HG03025 (cell line): ENCODE data around the gene WDR72.

Source experiments
- ATAC-seq: cut with Tn5 transposase; IDR thresholded peaks from one replicate; pipeline ENCODE4 v1.9.1; 2021; ENCODE audit warnings: mild to moderate bottlenecking, moderate library complexity; ENCODE audit not compliant: unreplicated experiment, low FRiP score

WDR72 gene

DNA sequence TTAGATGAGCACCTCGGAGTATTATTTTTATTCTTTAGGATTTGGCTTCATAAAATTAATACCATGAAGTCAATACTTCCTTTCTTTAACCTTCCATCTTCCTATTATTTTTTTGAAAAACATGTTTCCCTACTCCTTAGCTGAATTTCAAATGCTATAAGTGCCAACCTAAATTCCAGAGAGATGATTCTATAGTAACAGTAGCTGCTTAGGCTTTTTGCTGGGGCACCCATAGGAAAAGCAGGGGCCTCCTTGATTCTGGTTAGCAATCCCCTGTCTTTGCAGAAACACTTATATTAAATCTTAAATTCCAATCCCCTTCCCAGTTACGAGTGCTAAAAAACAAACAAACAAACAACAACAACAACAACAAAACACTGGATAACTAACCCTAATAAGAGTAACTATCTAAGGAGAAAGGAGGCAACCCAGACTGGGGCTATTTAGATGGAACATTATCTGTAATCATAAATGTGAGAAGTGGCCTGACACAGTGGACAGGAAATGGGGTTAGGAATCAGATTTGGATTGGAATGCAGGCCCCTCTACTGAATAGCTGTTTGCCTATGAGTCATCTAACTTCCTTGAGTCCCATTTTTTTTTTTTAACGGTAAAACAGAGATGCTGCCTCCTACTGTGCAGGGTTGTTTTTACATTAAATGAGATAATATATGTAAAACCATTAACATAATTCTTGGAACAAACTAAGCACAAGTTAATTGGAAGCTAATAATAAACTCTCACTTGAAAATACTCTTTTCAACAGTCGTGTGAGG is 148.1 kb downstream of the WDR72 start:
- no peak for ATAC-seq

DNA sequence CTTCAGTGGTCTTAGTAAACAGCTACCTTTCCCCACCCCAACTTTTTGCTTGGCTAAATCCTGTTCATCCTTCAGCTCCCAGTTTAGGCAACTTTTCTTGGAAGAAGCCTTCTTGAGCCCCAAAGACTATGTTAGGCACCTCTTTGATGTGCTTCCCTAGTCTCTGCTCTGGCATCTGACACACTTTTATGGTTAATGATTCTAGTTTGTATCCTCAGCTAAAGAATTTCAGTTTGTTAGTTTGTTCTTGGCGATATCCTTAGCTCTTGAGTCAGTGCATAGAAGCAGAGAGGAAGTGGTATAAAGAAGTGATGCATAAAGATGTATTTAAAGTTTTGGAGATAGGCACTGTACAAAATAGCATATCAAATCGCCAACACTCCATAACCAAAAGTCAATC is 168.4 kb downstream of the WDR72 start:
- no peak for ATAC-seq

DNA sequence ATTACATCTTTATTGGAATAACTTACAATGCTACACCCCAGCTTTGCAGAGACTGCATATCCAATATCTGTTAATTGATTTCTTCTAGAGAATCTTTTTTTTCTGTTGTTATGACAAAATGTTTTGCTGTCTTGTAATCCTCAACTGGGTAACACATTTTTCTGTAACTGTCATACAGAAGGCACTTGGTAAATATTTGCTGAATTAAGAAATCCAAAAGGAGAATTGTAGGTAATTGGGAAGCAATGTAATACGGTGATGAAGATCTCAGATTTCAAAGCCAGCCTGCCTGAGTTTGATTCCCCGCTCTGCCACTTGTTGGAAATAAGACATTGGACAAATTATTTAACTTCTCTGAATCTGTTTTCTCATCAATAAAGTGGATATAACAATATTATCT is 169.1 kb downstream of the WDR72 start:
- no peak for ATAC-seq

DNA sequence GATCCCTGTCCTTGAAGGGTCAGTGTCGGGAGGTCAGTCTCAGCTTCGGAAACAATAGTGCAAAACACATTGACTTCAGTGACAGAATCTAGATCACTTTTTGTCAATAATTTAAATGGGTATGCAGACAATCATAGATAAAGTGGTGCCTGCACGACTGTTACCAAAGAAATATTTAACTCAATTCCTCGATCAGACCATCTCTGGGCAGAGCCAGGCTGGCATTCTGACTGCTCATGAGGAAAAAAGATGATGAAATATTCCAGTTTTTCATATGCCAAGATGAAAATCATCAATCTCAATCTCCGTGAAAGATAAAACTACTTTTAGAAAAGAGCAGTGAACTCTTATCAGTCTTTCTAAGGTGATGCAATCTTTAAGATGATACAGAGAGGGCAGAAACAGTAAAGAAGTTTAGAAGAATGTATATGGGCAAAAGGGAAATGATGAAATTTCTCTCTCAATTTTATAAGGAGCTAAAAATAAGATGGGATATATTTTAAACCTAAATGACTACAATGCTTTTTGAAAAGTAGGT is 169.9 kb downstream of the WDR72 start:
- no peak for ATAC-seq

DNA sequence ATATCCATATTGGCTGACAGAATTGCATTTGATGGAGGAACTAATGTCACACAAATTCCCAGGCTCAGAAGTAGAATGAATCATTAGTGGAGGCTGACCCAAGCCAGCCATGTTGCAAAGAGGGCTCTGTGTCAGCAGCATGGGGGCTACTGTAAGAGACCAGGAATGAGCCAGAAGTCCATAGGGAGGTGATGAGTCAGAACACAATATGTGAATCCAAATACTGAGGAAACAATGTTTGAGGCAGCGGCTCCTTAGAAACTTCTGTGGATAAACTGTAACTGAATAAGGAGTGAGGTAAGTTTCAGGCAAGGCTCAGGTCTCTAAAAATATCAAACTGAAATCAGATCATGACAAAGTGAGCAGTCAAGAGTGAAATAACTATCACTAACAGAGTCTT is 170.7 kb downstream of the WDR72 start:
- no peak for ATAC-seq

DNA sequence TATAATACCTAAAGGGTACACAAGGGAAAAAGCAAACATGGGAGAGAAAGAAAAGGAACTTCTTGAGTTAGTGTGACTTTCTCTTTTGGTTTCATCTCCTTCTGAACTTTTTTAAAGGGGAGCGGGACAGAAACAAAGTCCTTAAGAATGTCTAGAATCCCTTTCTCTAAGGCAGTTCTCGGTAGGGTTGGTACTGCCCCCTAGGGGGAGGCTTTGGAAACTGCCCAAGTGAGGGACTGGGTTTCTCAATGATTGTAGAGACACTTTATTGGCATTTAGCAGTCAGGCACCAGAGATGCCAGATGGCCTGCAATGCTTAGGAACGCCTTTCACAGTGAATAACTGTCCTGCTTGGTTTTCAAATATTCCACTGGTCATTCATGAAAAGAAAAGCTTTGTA is 172.7 kb downstream of the WDR72 start:
- no peak for ATAC-seq

DNA sequence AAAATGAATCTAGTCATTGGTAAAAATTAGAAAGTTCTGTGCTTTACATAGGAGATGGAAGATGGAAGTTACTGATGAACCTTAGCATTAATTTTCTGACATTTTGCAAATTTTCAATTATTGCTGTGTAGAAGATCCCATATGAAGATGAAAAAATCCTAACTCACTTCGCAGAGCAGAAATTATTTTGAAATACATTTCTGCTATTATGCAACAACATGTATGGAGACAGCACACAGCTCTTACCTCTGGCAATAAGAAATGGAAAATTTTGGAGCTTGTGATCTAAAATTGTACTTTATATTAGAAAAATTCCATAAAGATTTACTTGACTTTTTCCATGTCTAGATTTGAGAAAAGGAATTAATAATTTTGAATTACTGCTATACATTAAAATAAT is 177.9 kb downstream of the WDR72 start:
- ATAC-seq, result no peak

DNA sequence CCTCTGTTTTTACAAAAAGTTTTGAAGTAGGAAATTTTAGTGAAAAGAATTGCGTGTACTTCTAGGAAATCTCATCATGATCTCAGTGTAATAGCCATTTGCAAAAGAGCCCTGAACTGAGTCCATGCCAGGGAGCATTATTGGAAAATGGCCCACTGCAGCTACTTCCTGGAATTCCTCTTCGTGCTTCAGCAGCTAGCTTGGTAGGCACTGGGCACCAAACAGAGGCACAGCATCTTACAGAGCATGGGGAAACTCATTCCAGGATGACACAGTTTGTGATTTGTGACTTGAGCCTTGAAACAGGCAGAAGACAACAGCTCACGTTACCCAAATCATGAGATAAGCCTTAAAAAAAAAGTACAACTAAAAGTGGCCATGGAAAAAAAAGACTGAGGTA is 179.1 kb downstream of the WDR72 start:
- no peak for ATAC-seq

DNA sequence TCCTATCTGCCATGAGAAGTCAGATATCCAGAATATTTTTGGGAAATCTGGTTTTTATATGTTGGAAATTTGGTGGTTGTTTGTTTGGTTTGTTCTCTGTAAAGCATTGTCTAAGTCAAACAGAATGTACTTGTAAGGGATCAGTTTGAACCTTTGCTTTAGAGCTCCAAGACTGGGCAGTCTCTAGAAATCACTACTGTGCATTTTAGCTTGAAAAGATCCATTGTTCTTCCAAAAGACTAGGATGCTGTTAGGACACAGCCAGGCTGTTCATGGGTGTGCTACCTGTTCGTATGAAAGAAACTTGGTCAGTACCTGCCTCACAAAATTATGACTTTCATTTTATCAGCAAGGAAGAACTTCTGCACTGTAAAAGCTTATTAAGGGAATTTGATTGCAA is 182.6 kb downstream of the WDR72 start:
- no peak for ATAC-seq

DNA sequence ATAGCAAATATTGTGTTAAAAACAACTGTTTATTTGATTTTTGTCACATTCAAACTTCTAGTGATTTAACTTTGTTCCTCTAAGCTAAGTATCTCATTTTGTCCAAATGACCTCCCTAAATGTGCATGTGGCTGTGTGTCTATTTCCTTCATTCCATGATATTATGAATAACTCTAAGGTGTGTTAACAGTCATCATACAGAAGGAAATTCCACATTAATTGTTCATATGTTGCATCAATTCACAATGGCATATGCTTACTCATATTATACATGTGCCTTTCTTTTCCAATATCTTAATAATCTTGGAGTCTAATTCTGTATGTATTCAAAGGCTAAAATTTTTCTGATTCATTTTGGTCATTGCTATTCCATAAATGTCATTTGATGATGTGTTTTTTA is 186.4 kb downstream of the WDR72 start:
- no peak for ATAC-seq

DNA sequence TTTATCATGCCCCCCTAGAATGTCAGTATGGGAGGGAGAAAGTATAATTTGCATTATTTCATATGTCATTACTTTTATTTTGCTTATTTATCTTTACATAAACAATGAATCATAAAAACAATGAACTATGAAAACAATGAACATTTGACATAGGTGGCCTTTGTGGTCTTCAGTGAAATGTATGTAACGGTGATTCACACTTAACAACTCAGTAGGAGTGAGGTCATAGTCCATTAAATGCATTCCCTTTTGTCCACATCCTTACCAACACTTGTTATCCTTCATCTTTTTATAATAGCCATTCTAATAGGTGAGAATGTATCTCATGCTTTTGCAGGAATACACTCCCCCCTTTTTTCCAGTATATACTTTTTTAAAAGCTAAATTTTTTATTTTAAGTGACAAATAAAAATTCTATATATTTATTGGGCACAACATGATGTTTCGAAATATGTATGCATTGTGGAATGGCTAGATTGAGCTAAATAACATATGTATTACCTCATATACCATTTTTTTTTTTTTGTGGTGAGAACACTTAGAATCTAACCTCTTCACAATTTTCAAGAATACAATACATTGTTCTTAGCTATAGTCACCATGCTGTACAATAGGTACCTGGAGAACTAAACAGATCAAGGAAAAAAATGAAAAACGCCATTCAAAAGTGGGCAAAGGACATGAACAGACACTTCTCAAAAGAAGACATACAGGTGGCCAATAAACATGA is 189.5 kb downstream of the WDR72 start:
- ATAC-seq, result no peak

DNA sequence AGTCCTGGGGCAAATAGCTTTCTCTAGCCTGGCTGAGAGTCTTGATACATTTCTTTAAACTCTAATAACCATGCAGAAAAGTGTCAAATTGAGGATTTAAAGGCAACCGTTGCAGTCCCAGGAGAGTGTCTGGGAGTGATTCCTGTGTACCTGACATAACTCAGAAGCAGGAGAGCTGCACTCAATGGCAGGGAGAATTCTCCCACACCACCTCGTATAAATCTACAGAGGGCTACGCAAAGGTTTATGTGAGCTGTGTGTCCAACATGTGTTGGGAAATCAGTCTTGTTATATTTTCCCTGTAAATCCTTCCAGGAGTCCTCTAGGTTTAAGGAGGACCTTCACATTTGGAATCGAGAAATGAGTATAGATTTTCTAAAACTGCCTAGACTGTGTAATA is 192.6 kb downstream of the WDR72 start:
- no peak for ATAC-seq

DNA sequence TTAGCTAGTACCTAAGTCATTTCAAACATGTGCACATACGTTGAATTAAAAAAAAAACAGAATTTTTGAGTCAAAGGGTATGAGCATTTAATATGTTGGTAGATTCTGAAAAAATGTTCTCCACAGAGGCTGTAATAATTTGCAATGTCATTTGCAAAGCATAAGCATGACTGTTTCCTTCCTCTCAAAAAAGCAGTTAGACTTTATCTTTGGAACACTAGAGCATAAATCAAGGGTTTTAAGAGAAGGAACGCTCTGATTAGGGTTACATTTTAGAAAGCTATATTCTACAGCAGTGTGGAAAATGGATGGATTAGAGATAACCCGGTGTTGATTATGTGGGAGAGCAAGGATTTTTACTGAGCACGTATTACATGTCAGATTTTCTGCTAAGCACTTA is 193.7 kb downstream of the WDR72 start:
- ATAC-seq, result no peak

DNA sequence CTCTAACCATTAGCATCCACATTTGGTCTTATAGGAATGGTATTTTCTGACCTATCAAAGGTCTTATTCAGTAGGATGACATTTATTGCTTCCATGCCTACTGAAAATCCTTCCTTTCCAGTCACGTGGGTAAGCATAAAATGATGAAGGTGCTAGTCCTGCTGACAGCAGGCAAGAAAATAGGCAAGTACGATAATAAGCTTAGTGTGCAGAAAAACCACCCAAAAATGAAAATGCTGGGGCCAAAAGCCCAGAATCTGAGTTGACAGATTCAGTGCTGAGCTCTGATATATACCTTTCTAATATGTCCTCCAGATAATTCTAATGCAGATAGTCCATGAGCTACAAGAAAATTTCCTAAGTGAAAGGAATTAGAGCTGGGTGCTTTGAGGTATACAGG is 194.8 kb downstream of the WDR72 start:
- ATAC-seq, result no peak

DNA sequence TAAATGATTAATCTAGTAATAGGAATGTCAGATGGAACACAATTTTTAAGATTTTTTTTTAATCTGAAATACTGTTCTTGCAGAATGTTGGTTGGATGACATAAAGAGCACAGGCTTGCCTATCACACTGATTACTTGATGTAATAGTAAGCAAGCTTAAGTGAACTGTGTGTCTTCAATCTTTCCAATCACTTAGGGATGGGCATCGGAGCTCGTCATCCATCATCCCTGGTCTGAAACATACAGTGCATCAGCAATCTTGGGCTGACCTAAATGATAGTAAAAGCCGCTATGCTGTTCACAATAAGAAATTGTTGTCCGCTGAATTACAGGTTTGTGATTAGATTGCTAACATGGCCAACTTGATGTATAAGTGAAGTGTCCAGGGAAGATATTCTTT is 195.8 kb downstream of the WDR72 start:
- ATAC-seq, result no peak

DNA sequence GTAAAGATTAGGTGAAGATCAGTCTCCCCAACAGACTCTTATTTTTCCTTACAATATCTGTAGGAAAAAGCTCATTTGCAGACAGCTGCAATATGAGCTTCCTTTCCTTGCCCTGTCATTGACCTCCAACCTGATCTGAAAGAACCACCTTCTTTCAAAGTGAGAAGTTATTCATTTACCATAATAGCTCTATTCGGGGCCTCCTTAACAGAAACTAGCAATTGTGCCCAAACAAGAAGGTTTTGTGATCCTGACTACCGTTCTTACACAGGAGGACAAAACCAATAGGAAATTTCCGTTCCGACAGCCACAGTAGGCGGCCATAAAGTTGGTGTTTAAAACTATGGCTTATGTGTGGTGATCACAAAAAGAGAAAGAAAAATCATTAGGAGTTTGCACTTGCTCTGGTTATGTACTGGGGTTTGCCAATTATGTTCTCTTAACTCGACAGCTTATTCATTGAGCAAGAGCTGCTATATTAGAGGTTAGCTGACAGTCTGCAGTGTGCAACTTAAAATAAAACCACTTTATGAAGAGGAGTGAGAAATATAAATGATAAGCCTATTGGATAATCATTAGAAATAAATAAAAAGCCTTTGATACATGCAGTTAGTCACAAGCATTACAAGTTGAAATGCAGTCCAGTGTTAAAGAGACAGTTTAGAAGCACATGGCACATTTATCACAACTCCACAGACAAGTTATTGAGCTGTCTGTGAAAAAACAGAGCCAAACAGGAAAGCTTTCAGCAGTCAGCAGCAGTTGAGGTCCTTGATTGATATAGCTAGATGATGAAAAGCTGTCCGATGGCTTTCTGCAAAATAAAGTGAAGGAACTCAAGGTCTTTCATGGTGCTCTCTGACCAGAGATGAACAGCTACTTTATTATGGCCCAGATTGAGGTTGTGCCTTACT is 199.8 kb downstream of the WDR72 start:
- ATAC-seq, result no peak

DNA sequence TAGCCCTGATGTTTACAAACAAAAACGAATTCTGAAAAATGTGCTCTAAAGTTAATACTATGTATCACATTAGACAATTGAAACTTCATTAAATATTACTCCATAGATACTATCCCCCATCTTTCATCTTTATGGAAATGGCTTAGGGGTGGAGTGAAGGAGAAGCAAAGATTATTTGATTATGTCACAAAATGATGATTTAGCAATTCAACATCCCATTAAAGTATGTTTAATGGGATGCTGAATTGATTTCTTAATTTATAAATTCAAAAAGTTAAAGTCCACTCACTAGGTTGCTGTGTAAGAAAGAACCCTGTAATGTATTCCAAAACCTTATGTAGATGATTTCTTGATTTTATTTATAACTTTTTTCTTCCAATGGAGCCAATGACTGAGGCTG is 201.1 kb downstream of the WDR72 start:
- ATAC-seq, result no peak

DNA sequence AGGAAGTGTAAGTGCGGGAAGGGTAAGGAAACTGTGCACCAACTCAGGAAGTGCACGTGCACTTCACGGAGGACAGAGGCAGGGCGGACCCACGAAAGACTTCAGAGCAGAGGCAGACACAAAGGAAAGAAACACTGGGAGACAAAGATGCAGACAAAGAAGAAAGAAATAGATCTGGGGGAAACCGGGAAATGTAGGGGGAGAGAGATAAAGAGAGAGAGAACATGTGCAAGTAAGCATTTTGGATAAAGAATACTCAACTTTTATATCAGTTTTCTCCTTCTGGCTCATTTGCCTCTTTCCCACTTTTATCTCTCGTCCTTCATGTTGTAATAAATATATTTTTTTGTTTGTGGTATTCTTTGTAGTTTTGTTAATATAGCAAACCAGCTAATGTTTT is 204.2 kb downstream of the WDR72 start:
- no peak for ATAC-seq

DNA sequence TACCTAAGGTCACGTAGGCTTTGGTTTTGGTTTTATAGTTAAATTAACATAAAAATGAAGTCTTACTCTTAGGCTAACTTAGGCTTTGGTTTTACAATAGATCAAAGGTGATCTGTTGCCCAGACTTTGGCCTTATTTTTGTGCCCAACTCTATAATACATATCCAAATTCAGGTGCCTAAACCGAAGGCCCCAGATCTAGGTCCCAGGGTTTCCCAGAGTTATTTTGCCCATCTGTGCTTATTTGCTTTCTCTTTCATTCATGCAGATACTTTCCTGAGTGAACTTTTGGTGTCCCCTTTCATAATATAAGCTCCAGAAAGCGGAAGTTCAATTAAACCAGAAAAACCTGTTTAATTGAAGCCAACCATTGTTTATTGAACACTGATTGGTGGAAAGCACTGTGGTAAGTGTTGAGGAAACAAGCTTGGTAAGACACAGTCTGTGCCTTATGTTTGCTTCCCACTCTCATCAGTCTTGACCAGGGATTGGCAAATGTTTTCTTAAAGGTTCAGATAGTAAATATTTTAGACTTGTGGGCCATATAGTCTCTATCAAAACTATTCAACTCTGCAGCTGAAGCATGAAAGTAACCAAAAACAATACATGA is 209.7 kb downstream of the WDR72 start:
- no peak for ATAC-seq

DNA sequence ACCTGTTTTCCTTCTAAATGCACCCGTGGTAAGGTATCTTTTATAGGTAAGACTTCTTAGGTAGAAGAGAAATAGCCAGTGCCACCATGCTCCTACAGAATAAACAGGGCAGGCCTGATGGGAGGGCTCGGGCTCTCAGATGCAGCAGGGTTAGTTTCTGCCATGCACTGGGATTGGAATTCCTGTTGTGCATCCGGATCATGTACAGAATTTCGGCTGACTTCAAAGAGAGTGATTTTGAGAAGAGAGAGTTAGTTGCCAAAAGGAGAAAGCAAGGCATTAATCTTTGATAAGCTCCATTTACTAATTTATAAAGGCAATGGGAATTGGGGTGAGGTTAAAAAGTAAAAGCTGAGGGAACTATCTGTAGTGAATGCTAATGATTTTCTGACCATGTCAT is 211.2 kb downstream of the WDR72 start:
- no peak for ATAC-seq
